LNCAP (cell line): ENCODE results near the gene PPP4R3C.

Experiments used
- TF ChIP-seq, protein P1 (sequence below): fragments of 450-650 bp; IDR thresholded peaks from 2 replicates; pipeline ENCODE4 v1.5.1; 2017; ENCODE audit warnings: mild to moderate bottlenecking

The PPP4R3C gene

DNA sequence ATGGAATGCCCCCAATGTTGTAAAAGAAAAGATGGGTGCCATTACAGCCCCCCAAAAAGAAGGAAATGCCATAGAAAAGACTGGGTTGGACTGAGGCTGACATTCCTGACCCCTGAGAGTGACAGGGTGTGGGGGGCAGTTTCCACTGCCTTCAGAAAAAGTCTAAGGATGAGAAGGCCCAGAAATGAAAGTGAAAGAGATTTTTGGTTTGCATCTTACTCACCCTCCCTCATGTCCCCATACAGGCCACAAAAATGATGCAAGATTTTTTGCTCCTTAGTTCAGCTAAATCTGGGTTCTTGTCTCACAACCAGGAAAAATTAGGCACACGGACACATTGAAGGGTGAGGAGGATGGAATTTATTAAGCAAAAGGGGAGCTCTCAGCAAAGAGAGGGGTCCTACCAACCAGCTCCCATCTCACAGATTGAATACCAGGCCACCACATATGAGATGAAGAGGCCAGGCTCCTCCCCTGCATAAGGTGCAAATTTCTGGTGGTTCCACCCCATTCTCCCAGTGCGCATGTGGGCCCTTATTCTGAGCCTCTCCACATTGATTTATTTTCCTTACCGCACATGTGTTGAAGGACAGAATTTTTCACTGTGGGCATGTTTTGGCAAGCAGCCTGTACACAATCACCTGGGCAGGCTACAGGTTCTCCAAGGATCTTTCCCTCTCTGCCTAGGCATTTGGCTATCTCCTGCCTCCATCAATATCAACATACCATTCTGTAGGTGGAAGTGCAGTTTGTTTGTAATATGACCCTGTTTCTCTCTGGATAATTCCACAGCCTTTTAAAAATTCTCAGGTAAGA, 18.8 kb downstream of the PPP4R3C start:
- TF ChIP-seq, protein P1, sequence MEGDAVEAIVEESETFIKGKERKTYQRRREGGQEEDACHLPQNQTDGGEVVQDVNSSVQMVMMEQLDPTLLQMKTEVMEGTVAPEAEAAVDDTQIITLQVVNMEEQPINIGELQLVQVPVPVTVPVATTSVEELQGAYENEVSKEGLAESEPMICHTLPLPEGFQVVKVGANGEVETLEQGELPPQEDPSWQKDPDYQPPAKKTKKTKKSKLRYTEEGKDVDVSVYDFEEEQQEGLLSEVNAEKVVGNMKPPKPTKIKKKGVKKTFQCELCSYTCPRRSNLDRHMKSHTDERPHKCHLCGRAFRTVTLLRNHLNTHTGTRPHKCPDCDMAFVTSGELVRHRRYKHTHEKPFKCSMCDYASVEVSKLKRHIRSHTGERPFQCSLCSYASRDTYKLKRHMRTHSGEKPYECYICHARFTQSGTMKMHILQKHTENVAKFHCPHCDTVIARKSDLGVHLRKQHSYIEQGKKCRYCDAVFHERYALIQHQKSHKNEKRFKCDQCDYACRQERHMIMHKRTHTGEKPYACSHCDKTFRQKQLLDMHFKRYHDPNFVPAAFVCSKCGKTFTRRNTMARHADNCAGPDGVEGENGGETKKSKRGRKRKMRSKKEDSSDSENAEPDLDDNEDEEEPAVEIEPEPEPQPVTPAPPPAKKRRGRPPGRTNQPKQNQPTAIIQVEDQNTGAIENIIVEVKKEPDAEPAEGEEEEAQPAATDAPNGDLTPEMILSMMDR = no peak

DNA sequence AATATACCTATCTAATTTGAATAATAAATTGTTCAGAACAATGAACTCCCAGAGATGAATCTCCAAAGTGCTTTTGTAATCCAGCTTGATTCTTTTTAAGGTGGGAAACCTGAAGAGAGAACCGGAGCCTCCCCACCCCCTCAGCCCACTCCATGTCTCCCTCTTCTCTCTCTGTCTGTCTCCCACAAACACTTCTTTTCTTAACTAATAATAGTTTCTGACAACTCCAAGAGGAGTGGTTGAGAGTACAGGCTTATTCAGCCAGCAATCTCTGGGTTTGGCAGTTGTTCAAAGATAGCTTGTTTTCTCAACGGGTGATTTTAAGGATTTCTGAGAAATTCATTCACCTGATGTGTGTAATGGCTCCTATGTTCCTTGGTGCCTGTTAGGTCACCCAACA, 23.4 kb downstream of the PPP4R3C start:
- TF ChIP-seq, protein P1 = no peak

DNA sequence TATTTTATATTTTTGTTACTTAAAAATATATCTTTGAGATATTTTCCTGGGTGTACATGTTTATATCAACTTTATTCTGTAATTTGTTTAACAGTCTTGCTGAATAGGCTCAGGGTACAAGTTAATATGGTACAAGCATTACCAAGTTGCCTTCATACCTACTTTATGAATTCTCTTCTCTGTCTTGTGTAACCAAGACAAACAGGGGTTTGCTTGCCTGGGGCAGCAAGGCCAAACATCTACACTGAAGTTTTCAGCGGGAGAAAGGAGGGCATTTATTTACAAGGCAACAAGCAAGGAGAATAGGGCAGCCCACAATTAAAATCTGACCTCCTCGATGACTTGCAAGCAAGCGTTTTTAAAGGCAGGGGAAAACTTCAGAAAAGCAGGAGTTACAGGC, 24.2 kb downstream of the PPP4R3C start:
- TF ChIP-seq, protein P1 = no peak

DNA sequence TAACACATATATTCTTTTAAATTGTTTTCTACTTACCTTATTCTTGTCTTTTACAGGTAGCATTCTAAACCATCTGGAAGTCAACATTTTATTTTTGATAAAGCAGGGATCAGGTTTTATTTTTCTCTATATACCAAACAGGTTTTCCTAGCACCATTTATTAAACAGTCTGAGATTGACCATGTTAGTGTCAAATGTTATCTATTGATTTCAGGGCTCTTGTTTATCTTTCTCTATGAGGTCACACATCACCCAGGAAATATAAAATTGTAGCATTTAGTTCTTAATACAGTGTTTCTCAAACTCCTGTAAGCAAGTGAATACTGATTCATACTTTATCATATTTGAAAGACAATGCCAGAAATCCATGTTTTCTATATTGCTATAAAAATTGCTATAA, 28.1 kb downstream of the PPP4R3C start:
- TF ChIP-seq, protein P1 = no peak
